GM12872 (cell line): ENCODE measurements around the gene GINS3.

ENCODE experiments used
- TF ChIP-seq, protein P1 (sequence below): IDR thresholded peaks from 3 replicates; pipeline ENCODE4 v1.5.1; 2011; ENCODE audit warnings: low read depth, mild to moderate bottlenecking, low read length, moderate library complexity; ENCODE audit not compliant: insufficient read depth

The GINS3 gene

DNA sequence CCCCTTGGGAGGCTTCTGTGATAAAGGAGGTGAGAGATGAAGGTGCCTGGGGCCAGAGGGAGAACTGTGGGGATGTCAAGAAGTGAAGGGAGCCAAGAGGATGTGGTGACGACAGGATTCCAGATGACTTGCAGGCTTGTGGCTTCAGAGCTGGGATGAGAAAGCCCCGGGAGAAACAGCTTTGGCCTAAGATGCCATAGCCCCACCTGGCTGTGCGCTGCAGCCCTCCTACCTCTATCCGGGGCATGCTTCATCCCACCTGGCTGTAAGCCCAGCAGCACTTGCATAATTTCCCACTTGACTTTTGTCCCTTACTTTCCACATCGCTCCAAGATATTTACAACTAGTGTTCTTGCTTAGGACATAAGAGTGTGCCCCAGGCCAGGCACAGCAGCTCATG is 29.3 kb downstream of the GINS3 start:
- TF ChIP-seq, protein P1, sequence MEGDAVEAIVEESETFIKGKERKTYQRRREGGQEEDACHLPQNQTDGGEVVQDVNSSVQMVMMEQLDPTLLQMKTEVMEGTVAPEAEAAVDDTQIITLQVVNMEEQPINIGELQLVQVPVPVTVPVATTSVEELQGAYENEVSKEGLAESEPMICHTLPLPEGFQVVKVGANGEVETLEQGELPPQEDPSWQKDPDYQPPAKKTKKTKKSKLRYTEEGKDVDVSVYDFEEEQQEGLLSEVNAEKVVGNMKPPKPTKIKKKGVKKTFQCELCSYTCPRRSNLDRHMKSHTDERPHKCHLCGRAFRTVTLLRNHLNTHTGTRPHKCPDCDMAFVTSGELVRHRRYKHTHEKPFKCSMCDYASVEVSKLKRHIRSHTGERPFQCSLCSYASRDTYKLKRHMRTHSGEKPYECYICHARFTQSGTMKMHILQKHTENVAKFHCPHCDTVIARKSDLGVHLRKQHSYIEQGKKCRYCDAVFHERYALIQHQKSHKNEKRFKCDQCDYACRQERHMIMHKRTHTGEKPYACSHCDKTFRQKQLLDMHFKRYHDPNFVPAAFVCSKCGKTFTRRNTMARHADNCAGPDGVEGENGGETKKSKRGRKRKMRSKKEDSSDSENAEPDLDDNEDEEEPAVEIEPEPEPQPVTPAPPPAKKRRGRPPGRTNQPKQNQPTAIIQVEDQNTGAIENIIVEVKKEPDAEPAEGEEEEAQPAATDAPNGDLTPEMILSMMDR: no peak

DNA sequence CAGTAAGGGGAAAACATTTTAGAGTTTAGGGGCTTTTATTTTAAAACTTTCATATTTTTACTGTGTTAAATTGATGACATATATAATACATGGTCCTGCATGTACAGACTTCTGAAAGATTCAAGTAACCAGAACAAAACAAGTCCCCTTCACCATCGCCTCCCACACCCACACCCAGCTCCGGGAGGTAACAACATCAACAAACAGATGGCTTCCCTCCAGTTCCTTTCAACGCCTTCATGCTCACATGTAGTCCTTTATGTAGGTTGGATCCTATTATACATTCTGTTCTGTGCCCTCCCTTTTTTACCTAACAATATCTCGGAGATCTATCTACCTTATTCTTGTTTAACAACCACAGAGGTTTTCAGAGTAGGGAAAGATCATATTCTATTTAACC is 30.5 kb downstream of the GINS3 start:
- TF ChIP-seq, protein P1: no peak

GRCh38 chr16:58425245-58425644 is 33.0 kb downstream of the GINS3 start:
- TF ChIP-seq, protein P1: no peak

DNA sequence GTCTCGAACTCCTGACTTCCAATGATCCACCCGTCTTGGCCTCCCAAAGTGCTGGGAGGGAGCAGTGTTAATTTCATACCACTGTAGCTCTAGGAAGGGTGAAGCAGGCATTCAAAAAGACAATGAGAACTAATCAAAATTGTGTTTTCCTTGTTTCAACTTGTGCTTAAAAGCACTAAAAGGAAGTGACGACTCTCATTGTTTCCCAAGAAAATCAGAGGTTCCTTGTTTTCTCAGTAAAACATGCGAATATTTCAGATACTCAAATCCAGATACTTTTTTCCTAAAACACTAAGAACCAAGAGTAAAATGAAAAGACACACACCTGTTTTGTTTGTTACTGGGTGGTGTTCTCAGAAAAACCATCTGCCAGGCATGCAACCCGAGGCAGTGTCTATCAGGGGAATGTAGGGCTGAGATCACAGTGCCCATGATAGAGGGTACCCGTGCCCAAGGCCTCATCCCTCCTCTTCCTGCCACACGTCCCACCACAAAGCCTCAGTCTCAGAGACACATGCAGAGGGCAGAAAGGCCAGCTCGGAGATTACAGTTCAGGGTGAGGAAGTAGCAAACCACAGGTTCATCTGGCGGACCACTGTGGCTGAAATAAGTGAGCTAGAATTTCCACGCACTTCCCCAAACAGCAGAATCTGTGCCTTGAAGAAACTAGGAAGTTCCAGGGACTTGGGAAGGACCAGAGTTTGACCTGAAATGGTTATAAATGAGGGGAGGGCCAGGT is 33.7 kb downstream of the GINS3 start:
- TF ChIP-seq, protein P1: no peak

GRCh38 chr16:58426966-58427365 is 34.7 kb downstream of the GINS3 start:
- TF ChIP-seq, protein P1: no peak

DNA sequence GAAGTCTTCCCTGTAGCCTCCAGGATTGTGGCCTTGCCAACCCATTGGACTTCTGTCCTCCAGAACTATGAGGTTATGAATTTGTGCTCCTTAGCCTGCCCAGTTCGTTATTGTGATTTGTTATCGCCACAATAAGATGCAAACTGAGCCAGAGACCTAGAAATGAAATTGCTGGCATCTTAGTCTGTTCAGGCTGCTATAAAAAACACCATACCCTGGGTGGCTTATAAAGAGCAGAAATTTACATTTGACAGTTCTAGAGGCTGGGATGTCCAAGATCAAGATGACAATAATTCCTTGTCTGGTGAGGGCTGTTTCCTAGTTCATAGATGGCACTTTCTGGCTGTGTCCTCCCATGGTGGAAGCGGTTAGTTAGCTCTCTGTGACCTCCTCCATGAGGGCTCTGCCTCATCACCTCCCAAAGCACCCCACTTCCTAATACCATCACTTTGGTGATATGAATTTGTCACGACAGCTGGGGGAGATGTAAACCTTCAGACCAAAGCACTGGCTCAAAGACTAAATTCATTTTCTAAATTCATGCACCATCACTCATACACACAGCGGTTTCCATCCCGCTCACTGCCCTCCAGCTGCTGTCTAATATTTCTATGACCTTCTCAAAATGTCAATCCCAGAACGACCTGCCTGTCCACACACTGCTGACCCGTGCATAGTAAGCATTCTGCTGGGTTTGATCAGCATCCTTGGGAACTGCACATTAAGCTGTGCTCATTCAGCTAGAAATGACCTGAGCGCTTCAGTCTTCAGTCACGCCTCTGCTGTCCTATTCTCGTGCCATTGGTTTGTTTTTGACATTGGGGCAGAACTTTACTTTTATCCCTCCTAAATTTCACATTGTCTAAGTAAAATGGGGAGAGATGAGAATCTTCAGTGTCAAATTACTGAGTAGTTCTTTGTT is 36.6 kb downstream of the GINS3 start:
- TF ChIP-seq, protein P1: no peak

- TF ChIP-seq, protein P1: no peak
Observed at GRCh38 chr16:58430718-58431117, 38.4 kb downstream of the GINS3 start.
